ENCODE results near the gene NOC2L. TPM values are rescaled to one million over a fixed set of nuclear protein-coding genes. Genes with fewer than 3 reads are reported as not detected.

The NOC2L gene
- total RNA-seq (2022; extraction: Qiagen RNA extraction) = 74.7 to 85.5 TPM (median 78.1 TPM) in 5 replicates

GRCh38 chr1:958823-959730, at the start of gene NOC2L:
TSS of gene NOC2L (minus strand) at chr1:959256. CDS start at chr1:959240, 16 bp downstream.

GRCh38 chr1:999725-1000356, 40.8 kb upstream of the NOC2L start, which contains the start of gene HES4:
TSS of gene HES4 (minus strand) at chr1:1000097. CDS start at chr1:999973, 124 bp downstream.

GRCh38 chr1:981955-982558, 23.0 kb upstream of the NOC2L start, which contains the start of gene PERM1:
TSS of gene PERM1 (minus strand) at chr1:982093. CDS start at chr1:981029, 1,064 bp downstream.

GRCh38 chr1:966135-966703, 7.2 kb upstream of the NOC2L start, which contains the start of gene PLEKHN1:
TSS of gene PLEKHN1 (plus strand) at chr1:966482. CDS start at chr1:966532, 50 bp downstream.

GRCh38 chr1:960363-961131, 1.5 kb upstream of the NOC2L start, which contains the start of gene KLHL17:
TSS of gene KLHL17 (plus strand) at chr1:960584. CDS start at chr1:960694, 110 bp downstream.

GRCh38 chr1:923131-923990, 35.7 kb downstream of the NOC2L start, which contains the start of gene SAMD11:
TSS of gene SAMD11 (plus strand) at chr1:923923. CDS start at chr1:924432, 509 bp downstream.

Other genes with a start within 250 kb of the NOC2L start
- 16.2 to 28.1 TPM (median 24.5 TPM) in 5 replicates for gene SAMD11, start 35.3 kb downstream of the NOC2L start, total RNA-seq (2022; extraction: Qiagen RNA extraction)
- gene KLHL17, start 1.3 kb upstream of the NOC2L start, total RNA-seq (2022; extraction: Qiagen RNA extraction) = 9.7 to 15.2 TPM (median 13.4 TPM) in 5 replicates
- gene PLEKHN1, start 7.2 kb upstream of the NOC2L start, total RNA-seq (2022; extraction: Qiagen RNA extraction) = 4.4 to 5.7 TPM (median 4.9 TPM) in 5 replicates
- 0.10 to 0.18 TPM (median 0.14 TPM) in 5 replicates for gene PERM1, start 22.8 kb upstream of the NOC2L start, total RNA-seq (2022; extraction: Qiagen RNA extraction)
- 15.6 to 64.4 TPM (median 55.7 TPM) in 5 replicates for gene HES4, start 40.8 kb upstream of the NOC2L start, total RNA-seq (2022; extraction: Qiagen RNA extraction)
- gene ISG15, start 54.2 kb upstream of the NOC2L start, total RNA-seq (2022; extraction: Qiagen RNA extraction) = 12.6 to 22.7 TPM (median 20.9 TPM) in 5 replicates
- gene AGRN, start 60.9 kb upstream of the NOC2L start, total RNA-seq (2022; extraction: Qiagen RNA extraction) = 89.0 to 113 TPM (median 105 TPM) in 5 replicates
- 0.14 to 0.47 TPM (median 0.30 TPM) in 5 replicates for gene RNF223, start 115.0 kb upstream of the NOC2L start, total RNA-seq (2022; extraction: Qiagen RNA extraction)
- gene C1orf159, start 156.8 kb upstream of the NOC2L start, total RNA-seq (2022; extraction: Qiagen RNA extraction) = 9.2 to 14.7 TPM (median 13.6 TPM) in 5 replicates
- gene TTLL10, start 214.6 kb upstream of the NOC2L start, total RNA-seq (2022; extraction: Qiagen RNA extraction) = not detected in 5 replicates
- gene TNFRSF18, start 247.3 kb upstream of the NOC2L start, total RNA-seq (2022; extraction: Qiagen RNA extraction) = 0.17 to 0.42 TPM in 2 of 5 replicates, not detected in the others